K562 (cell line): ENCODE measurements around the gene NIN. TPM values are rescaled to one million over a fixed set of nuclear protein-coding genes. Genes with fewer than 3 reads are reported as not detected.

Experiments used
- ATAC-seq: fragments of 200-7000 bp; cut with Tn5 transposase; 3 replicates; pipeline ENCODE4 v1.9.1; 2020; ENCODE audit warnings: moderate library complexity
- BruUV-seq: library from RNA; stranded (reverse); fragments of 400-500 nt; replicated peaks from 2 replicates; lab custom pipeline; 2021; lab: Mats Ljungman, UMichigan
- CTCF ChIA-PET: fragments of 300-600 bp; formaldehyde crosslinking; extraction: SDS; loops from one replicate; lab custom pipeline; 2021; ENCODE audit warnings: low intra/inter-chr PET ratio; lab: Yijun Ruan, JAX
- POLR2A ChIA-PET: fragments of 300-600, 350-650 bp; sonication (Branson Sonifier 250); formaldehyde crosslinking; extraction: SDS; loops from one replicate; lab custom pipeline; 2021; ENCODE audit warnings: antibody characterized with exemption, inconsistent platforms; lab: Yijun Ruan, JAX
- DNase-seq, 4 experiments: peaks; one replicate each; pipeline versions ENCODE4 v3.0.0 to v3.0.0-alpha.2; 2011 to 2018; ENCODE audit warnings: low spot score in 3 of 4, mixed read lengths in 3 of 4; ENCODE audit errors: extremely low read depth in 1 of 4
- FAIRE-seq: peaks from 2 replicates; lab custom pipeline; 2011; peaks lifted over from hg19 to GRCh38; lab: Jason Lieb, UNC
- H2AFZ ChIP-seq: 2 replicates; pipeline ENCODE4 v1.6.0; 2011; ENCODE audit warnings: low read depth, low read length, control low read depth, inconsistent platforms
- H3K27ac ChIP-seq: fragments of 200-600 bp; 3 replicates; pipeline ENCODE4 v1.8.0; 2011; ENCODE audit warnings: low read depth, mild to moderate bottlenecking, control low read depth, inconsistent platforms, low read length, moderate library complexity, mixed read lengths; ENCODE audit errors: extremely low read depth
- H3K27me3 ChIP-seq, 2 experiments: fragments of 300-600 bp in 1 of 2; 2 replicates in 1 of 2; 3 replicates in 1 of 2; pipeline versions ENCODE4 v1.6.0 to v1.8.0; 2011; ENCODE audit warnings: inconsistent platforms in 2 of 2, low read length in 2 of 2, mild to moderate bottlenecking in 1 of 2, mixed read lengths in 1 of 2, moderate library complexity in 1 of 2; ENCODE audit not compliant: control insufficient read depth in 2 of 2, insufficient read depth in 2 of 2
- H3K36me3 ChIP-seq: fragments of 300-600 bp; 3 replicates; pipeline ENCODE4 v1.8.0; 2011; ENCODE audit warnings: mild to moderate bottlenecking, low read length, inconsistent platforms; ENCODE audit not compliant: control insufficient read depth, insufficient read depth
- H3K4me1 ChIP-seq, 2 experiments: fragments of 200-600 bp in 1 of 2; replicated peaks in 1 of 2; 2 replicates in 1 of 2; 3 replicates in 1 of 2; pipeline versions ENCODE4 v1.5.1 to v1.8.0; 2011; ENCODE audit warnings: inconsistent platforms in 2 of 2, low read length in 2 of 2, mild to moderate bottlenecking in 1 of 2, mixed read lengths in 1 of 2, moderate library complexity in 1 of 2; ENCODE audit not compliant: control insufficient read depth in 2 of 2, insufficient read depth in 2 of 2
- H3K4me2 ChIP-seq: 2 replicates; pipeline ENCODE4 v1.6.1; 2011; ENCODE audit warnings: low read length, control low read depth, inconsistent platforms, mixed read lengths; ENCODE audit not compliant: insufficient read depth
- H3K4me3 ChIP-seq: fragments of 200-600 bp; sonication (generic), shearing (Covaris generic); 2 replicates; pipeline ENCODE4 v1.5.1; 2016; ENCODE audit warnings: control low read depth, inconsistent platforms
- H3K79me2 ChIP-seq: fragments of 200-600 bp; 3 replicates; pipeline ENCODE4 v1.8.0; 2011; ENCODE audit warnings: low read length, inconsistent platforms; ENCODE audit not compliant: control insufficient read depth, insufficient read depth
- H3K9ac ChIP-seq, 2 experiments: 2 replicates each; pipeline versions ENCODE4 v1.6.0 to v1.6.1; 2011; ENCODE audit warnings: low read depth in 2 of 2, low read length in 2 of 2, control low read depth in 1 of 2, inconsistent platforms in 1 of 2, mild to moderate bottlenecking in 1 of 2, mixed read lengths in 1 of 2; ENCODE audit not compliant: insufficient read depth in 1 of 2
- H3K9me1 ChIP-seq: one replicate; pipeline ENCODE4 v1.6.0; 2011; ENCODE audit warnings: inconsistent platforms, mild to moderate bottlenecking, low read length, moderate library complexity; ENCODE audit not compliant: control insufficient read depth, insufficient read depth
- H3K9me3 ChIP-seq: replicated peaks from 2 replicates; pipeline ENCODE4 v1.5.1; 2011; ENCODE audit warnings: low read depth, low read length, inconsistent platforms; ENCODE audit not compliant: control insufficient read depth, insufficient read depth
- H4K20me1 ChIP-seq: replicated peaks from 2 replicates; pipeline ENCODE4 v1.6.1; 2011; ENCODE audit warnings: low read length, inconsistent platforms, mixed read lengths; ENCODE audit not compliant: control insufficient read depth, insufficient read depth
- CHD4 ChIP-seq: fragments of 200-600 bp; sonication (generic); IDR thresholded peaks from 3 replicates; pipeline ENCODE4 v1.6.1; 2012; ENCODE audit warnings: low read depth, mild to moderate bottlenecking, mixed read lengths, low read length, inconsistent platforms; ENCODE audit not compliant: insufficient read depth, insufficient replicate concordance, poor library complexity, severe bottlenecking
- HNRNPUL1 ChIP-seq: fragments of 200-400 bp; formaldehyde crosslinking; IDR thresholded peaks from 2 replicates; pipeline ENCODE4 v1.6.1; 2017; ENCODE audit warnings: low read length
- L3MBTL2 ChIP-seq: fragments of 450-650 bp; IDR thresholded peaks from 2 replicates; pipeline ENCODE4 v1.6.1; 2016; ENCODE audit warnings: mild to moderate bottlenecking, moderate library complexity
- TARDBP ChIP-seq: fragments of 450-650 bp; IDR thresholded peaks from 2 replicates; pipeline ENCODE4 v1.6.1; 2016
- TFAM ChIP-seq: fragments of 250-450 bp; sonication (Bioruptor Pico); conservative IDR thresholded peaks from 2 replicates; pipeline ENCODE4 v1.5.0; 2021; ENCODE audit warnings: mild to moderate bottlenecking, moderate library complexity
- WGBS: fragments of 100-300 bp; shearing (Covaris generic); methylation state at CpG from one replicate; pipeline ENCODE4 v1.1.6; 2016; ENCODE audit warnings: low coverage, mixed read lengths; ENCODE audit not compliant: insufficient coverage; ENCODE audit errors: missing lambda C conversion rate; 5-methylcytosine and 5-hydroxymethylcytosine counted together
- in situ Hi-C: fragments of 300-500 bp; cut with MboI; formaldehyde crosslinking; loops from 4 replicates; pipeline ENCODE4 v1.15.0; 2018; ENCODE audit warnings: inconsistent platforms, mixed read lengths
- intact Hi-C: fragments of 100-400 bp; cut with micrococcal nuclease; formaldehyde crosslinking; loops from 2 replicates; pipeline ENCODE4 v1.14.2; 2022
- polyA plus RNA-seq, 8 experiments: library from polyadenylated mRNA; depleted of rRNA in 4 of 8; stranded (reverse) in 5 of 8; unstranded in 3 of 8; fragments of >200 nt; fragmentation: Nextera tagmentation in 2 of 8; fragmentation: Illumina TruSeq in 1 of 8; extraction: Ambion mirVana in 2 of 8; extraction: Trizol in 1 of 8; gene quantifications; 2 replicates each; pipeline versions ENCODE4 v1.2.1 to v1.2.3, GENCODE V29; 2011 to 2014; ENCODE audit warnings: inconsistent platforms in 1 of 8, missing spikeins in 1 of 8
- total RNA-seq, 7 experiments: library from RNA; depleted of rRNA in 6 of 7; stranded (reverse); fragments of >200 nt in 6 of 7; fragmentation: Illumina TruSeq in 2 of 7; extraction: Trizol in 2 of 7; gene quantifications; 2 replicates each; pipeline versions ENCODE4 v1.2.1 to v1.2.3, GENCODE V29; 2011 to 2021; ENCODE audit warnings: low replicate concordance in 1 of 7
- TF ChIP-seq, protein P1 (sequence below): sonication (generic); formaldehyde crosslinking; IDR thresholded peaks from 2 replicates; pipeline ENCODE4 v1.8.1; 2022; ENCODE audit warnings: missing genetic modification reagents
- TF ChIP-seq, protein P2 (sequence below): fragments of 450-650 bp; IDR thresholded peaks from 2 replicates; pipeline ENCODE4 v1.6.1; 2017; ENCODE audit warnings: mild to moderate bottlenecking, moderate library complexity

The NIN gene
- total and polyA plus RNA-seq, 9 of the 15 experiments (the other 6 are each of a cell fraction or from before 2014, with no cell fraction given), result 0.84 to 8.4 (median 5.0) TPM

DNA sequence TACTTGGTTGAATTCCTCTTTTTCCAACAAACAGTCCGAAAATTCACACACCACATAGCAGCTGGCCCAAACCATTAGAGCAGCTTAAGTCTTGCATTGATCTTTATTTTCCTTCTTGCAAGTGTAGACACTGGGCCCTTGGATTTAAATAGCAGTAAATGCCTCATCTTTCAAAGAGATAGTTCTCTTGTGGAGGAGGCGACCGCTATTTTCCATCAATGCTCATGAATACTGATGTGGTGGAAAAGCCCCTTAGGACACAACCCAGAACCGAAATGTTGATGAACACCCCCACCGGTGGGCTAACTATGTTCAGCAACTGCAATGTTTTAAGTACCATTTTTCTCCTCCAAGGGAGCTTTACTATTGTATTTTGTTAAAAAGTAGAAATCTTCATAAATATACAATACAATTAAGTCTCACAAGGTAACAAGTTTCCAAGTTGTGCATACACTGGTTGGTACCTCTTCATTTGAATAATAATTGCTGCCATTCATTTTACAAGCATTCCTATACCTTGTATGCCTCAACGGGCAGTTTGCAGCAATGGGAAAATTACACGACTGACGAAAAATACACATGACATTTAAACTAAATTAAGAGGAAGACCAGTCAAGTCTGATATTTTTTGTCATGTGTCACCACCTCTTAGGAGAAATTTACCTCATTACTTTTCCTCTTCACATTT, 18.0 kb downstream of the NIN start:
- BruUV-seq, result no TSS peak
- POLR2A ChIA-PET, result no interaction called here
- H3K79me2 ChIP-seq, result no peaks in the 10 kb centered on the region
- TF ChIP-seq, protein P1, sequence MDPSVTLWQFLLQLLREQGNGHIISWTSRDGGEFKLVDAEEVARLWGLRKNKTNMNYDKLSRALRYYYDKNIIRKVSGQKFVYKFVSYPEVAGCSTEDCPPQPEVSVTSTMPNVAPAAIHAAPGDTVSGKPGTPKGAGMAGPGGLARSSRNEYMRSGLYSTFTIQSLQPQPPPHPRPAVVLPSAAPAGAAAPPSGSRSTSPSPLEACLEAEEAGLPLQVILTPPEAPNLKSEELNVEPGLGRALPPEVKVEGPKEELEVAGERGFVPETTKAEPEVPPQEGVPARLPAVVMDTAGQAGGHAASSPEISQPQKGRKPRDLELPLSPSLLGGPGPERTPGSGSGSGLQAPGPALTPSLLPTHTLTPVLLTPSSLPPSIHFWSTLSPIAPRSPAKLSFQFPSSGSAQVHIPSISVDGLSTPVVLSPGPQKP (CRISPR knock-in tag), result no peak
- TF ChIP-seq L3MBTL2, result no peak
- TF ChIP-seq HNRNPUL1, result no peak
- TF ChIP-seq, protein P2, sequence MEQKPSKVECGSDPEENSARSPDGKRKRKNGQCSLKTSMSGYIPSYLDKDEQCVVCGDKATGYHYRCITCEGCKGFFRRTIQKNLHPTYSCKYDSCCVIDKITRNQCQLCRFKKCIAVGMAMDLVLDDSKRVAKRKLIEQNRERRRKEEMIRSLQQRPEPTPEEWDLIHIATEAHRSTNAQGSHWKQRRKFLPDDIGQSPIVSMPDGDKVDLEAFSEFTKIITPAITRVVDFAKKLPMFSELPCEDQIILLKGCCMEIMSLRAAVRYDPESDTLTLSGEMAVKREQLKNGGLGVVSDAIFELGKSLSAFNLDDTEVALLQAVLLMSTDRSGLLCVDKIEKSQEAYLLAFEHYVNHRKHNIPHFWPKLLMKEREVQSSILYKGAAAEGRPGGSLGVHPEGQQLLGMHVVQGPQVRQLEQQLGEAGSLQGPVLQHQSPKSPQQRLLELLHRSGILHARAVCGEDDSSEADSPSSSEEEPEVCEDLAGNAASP, result no peak
- no peak for TF ChIP-seq TARDBP
- no peak for TF ChIP-seq CHD4
- no peak for TF ChIP-seq TFAM (CRISPR knock-in tag)
- TF ChIP-seq, all 486 proteins: peak for 0
- Histone ChIP-seq H2AFZ (no peak overlapping the region), H3K4me3 (no peak overlapping the region), H3K27me3 (no peaks in the 10 kb centered on the region), H4K20me1 (no peaks in the 10 kb centered on the region), H3K9ac (no peak overlapping the region), H3K4me2 (no peak overlapping the region), H3K9me3 (no peaks in the 10 kb centered on the region), H3K9me1 (no peaks in the 10 kb centered on the region), H3K4me1 (no peaks in the 10 kb centered on the region), H3K27ac (no peak overlapping the region), H3K36me3 (no peaks in the 10 kb centered on the region)
- FAIRE-seq, result no peak
- CTCF ChIA-PET, result no interaction called here
- intact Hi-C loops, result no loop called here
- DNase-seq, result no peak
- in situ Hi-C loops, result no loop called here
- 43% methylated on average over 8 of the region's 8 CpGs for WGBS
- no peak for ATAC-seq
